HepG2 (cell line): Measurements from ENCODE around the gene PCSK6. TPM values are rescaled to one million over a fixed set of nuclear protein-coding genes. Genes with fewer than 3 reads are reported as not detected.

Source experiments
- ATAC-seq: fragments of 200-7000 bp; cut with Tn5 transposase; 3 replicates; pipeline ENCODE4 v1.9.1; 2020; ENCODE audit warnings: mild to moderate bottlenecking, moderate library complexity
- BruUV-seq: library from RNA; stranded (reverse); fragments of 400-500 nt; replicated peaks from 2 replicates; lab custom pipeline; 2021; lab: Mats Ljungman, UMichigan
- CTCF ChIA-PET: fragments of 300-600 bp; formaldehyde crosslinking; extraction: SDS; loops from one replicate; lab custom pipeline; 2021; ENCODE audit warnings: low total read pairs, inconsistent platforms, low intra/inter-chr PET ratio; lab: Yijun Ruan, JAX
- POLR2A ChIA-PET: fragments of 350-600 bp; sonication (Branson Sonifier 250); formaldehyde crosslinking; loops from one replicate; lab custom pipeline; 2020; ENCODE audit warnings: antibody characterized with exemption, inconsistent platforms; lab: Yijun Ruan, JAX
- DNase-seq: peaks from one replicate; pipeline ENCODE4 v3.0.0-alpha.2; 2015; ENCODE audit warnings: low spot score
- FAIRE-seq: peaks from 3 replicates; lab custom pipeline; 2011; peaks lifted over from hg19 to GRCh38; lab: Jason Lieb, UNC
- H2AFZ ChIP-seq: one replicate; pipeline ENCODE4 v1.6.1; 2011; ENCODE audit warnings: low read length, inconsistent platforms
- H3K27ac ChIP-seq: fragments of 300-600 bp; 3 replicates; pipeline ENCODE4 v1.8.0; 2011; ENCODE audit warnings: mixed run types, mild to moderate bottlenecking, mixed read lengths, low read length, inconsistent platforms; ENCODE audit not compliant: insufficient read depth; ENCODE audit errors: extremely low read length
- H3K27me3 ChIP-seq, 2 experiments: fragments of 200-600 bp in 1 of 2; 2 replicates in 1 of 2; 3 replicates in 1 of 2; pipeline versions ENCODE4 v1.6.0 to v1.8.0; 2011; ENCODE audit warnings: low read length in 2 of 2, mild to moderate bottlenecking in 2 of 2, moderate library complexity in 2 of 2, inconsistent platforms in 1 of 2; ENCODE audit not compliant: insufficient read depth in 2 of 2, control insufficient read depth in 1 of 2
- H3K36me3 ChIP-seq, 2 experiments: fragments of 200-600 bp in 1 of 2; replicated peaks in 1 of 2; 2 replicates in 1 of 2; 3 replicates in 1 of 2; pipeline versions ENCODE4 v1.5.1 to v1.8.0; 2011; ENCODE audit warnings: low read length in 2 of 2, inconsistent platforms in 1 of 2; ENCODE audit not compliant: insufficient read depth in 2 of 2, control insufficient read depth in 1 of 2
- H3K4me1 ChIP-seq: 2 replicates; pipeline ENCODE4 v1.5.1; 2012; ENCODE audit warnings: low read length, inconsistent platforms; ENCODE audit not compliant: insufficient read depth
- H3K4me2 ChIP-seq: 2 replicates; pipeline ENCODE4 v1.6.0; 2011; ENCODE audit warnings: low read depth, low read length, inconsistent platforms
- H3K4me3 ChIP-seq, 3 experiments: fragments of 200-600 bp in 1 of 3; sonication (generic), shearing (Covaris generic) in 1 of 3; replicated peaks in 1 of 3; 2 replicates each; pipeline ENCODE4 v1.5.1; 2011 to 2016; ENCODE audit warnings: low read length in 3 of 3, inconsistent platforms in 2 of 3, low read depth in 2 of 3, mild to moderate bottlenecking in 2 of 3, control low read depth in 1 of 3, mixed read lengths in 1 of 3; ENCODE audit not compliant: insufficient read depth in 1 of 3
- H3K79me2 ChIP-seq: one replicate; pipeline ENCODE4 v1.6.1; 2011; ENCODE audit warnings: low read length, inconsistent platforms; ENCODE audit not compliant: insufficient read depth
- H3K9ac ChIP-seq: 2 replicates; pipeline ENCODE4 v1.6.0; 2011; ENCODE audit warnings: mild to moderate bottlenecking, low read depth, low read length, inconsistent platforms; ENCODE audit not compliant: insufficient read depth
- H3K9me3 ChIP-seq: 2 replicates; pipeline ENCODE4 v1.5.1; 2012; ENCODE audit warnings: mild to moderate bottlenecking, low read length
- H4K20me1 ChIP-seq: 2 replicates; pipeline ENCODE4 v1.6.0; 2011; ENCODE audit warnings: inconsistent platforms, mild to moderate bottlenecking, low read length, moderate library complexity; ENCODE audit not compliant: insufficient read depth
- ARNT2 ChIP-seq: sonication (generic); formaldehyde crosslinking; IDR thresholded peaks from 2 replicates; pipeline ENCODE4 v1.8.0; 2022; ENCODE audit warnings: mild to moderate bottlenecking, low read depth, missing genetic modification reagents, moderate library complexity
- ATRX ChIP-seq: sonication (generic); formaldehyde crosslinking; IDR thresholded peaks from 2 replicates; pipeline ENCODE4 v1.4.0; 2020; ENCODE audit warnings: missing genetic modification reagents, borderline replicate concordance
- KLF6 ChIP-seq: IDR thresholded peaks from 2 replicates; pipeline ENCODE4 v1.8.0; 2016; ENCODE audit warnings: missing biosample characterization, missing genetic modification reagents
- NRL ChIP-seq: sonication (generic); formaldehyde crosslinking; IDR thresholded peaks from 2 replicates; pipeline ENCODE4 v1.5.0; 2020; ENCODE audit warnings: missing genetic modification reagents, mild to moderate bottlenecking, moderate library complexity, borderline replicate concordance
- POGZ ChIP-seq: sonication (generic); formaldehyde crosslinking; IDR thresholded peaks from 2 replicates; pipeline ENCODE4 v1.4.0; 2020; ENCODE audit warnings: mild to moderate bottlenecking, missing genetic modification reagents
- RNF219 ChIP-seq: sonication (generic); formaldehyde crosslinking; IDR thresholded peaks from 2 replicates; pipeline ENCODE4 v1.5.0; 2020; ENCODE audit warnings: mild to moderate bottlenecking, missing genetic modification reagents
- ZBTB1 ChIP-seq: sonication (generic); formaldehyde crosslinking; IDR thresholded peaks from 2 replicates; pipeline ENCODE4 v1.4.0; 2020; ENCODE audit warnings: missing genetic modification reagents, borderline replicate concordance
- ZBTB37 ChIP-seq: sonication (generic); formaldehyde crosslinking; IDR thresholded peaks from 2 replicates; pipeline ENCODE4 v1.4.0; 2020; ENCODE audit warnings: mild to moderate bottlenecking, missing genetic modification reagents
- ZNF136 ChIP-seq: sonication (generic); formaldehyde crosslinking; IDR thresholded peaks from 2 replicates; pipeline ENCODE4 v1.8.1; 2022; ENCODE audit warnings: low read depth, mild to moderate bottlenecking, moderate library complexity, missing genetic modification reagents
- ZNF264 ChIP-seq: sonication (generic); formaldehyde crosslinking; IDR thresholded peaks from 2 replicates; pipeline ENCODE4 v1.4.0; 2020; ENCODE audit warnings: missing genetic modification reagents
- ZNF33B ChIP-seq: sonication (generic); formaldehyde crosslinking; IDR thresholded peaks from 2 replicates; pipeline ENCODE4 v1.5.1; 2020; ENCODE audit warnings: mild to moderate bottlenecking, missing genetic modification reagents
- ZNF598 ChIP-seq: sonication (generic); formaldehyde crosslinking; IDR thresholded peaks from 2 replicates; pipeline ENCODE4 v1.5.1; 2020; ENCODE audit warnings: mild to moderate bottlenecking, missing genetic modification reagents, borderline replicate concordance
- WGBS: methylation state at CpG from one replicate; pipeline ENCODE4 v1.1.6; 2017; ENCODE audit warnings: low lambda C conversion rate; 5-methylcytosine and 5-hydroxymethylcytosine counted together
- in situ Hi-C: cut with HindIII; loops from 2 replicates; pipeline ENCODE4 v1.10.0; 2017; ENCODE audit warnings: low pct_unique_long_range_greater_than_20kb; ENCODE audit not compliant: extremely low pct_ligation_motif_present
- intact Hi-C: fragments of 100-400 bp; cut with micrococcal nuclease; formaldehyde crosslinking; loops from one replicate; pipeline ENCODE4 v1.10.0; 2022; ENCODE audit not compliant: unreplicated experiment
- polyA plus RNA-seq, 8 experiments: library from polyadenylated mRNA; depleted of rRNA in 3 of 8; stranded (reverse) in 7 of 8; unstranded in 1 of 8; fragments of >200 nt; fragmentation: Illumina TruSeq in 4 of 8; extraction: Trizol in 4 of 8; gene quantifications; 2 replicates each; pipeline versions ENCODE4 v1.2.1 to v1.2.3, GENCODE V29; 2011 to 2016; ENCODE audit warnings: low read depth in 4 of 8, missing spikeins in 1 of 8, mixed read lengths in 1 of 8; ENCODE audit not compliant: insufficient read depth in 1 of 8
- total RNA-seq, 5 experiments: library from RNA; depleted of rRNA; stranded (reverse); fragments of >200 nt; fragmentation: Illumina TruSeq; extraction: Trizol; gene quantifications; 2 replicates each; pipeline ENCODE4 v1.2.3, GENCODE V29; 2016; ENCODE audit warnings: low read depth in 1 of 5
- TF ChIP-seq, protein P1 (sequence below): sonication (generic); formaldehyde crosslinking; IDR thresholded peaks from 2 replicates; pipeline ENCODE4 v1.4.0; 2020; ENCODE audit warnings: missing genetic modification reagents, mild to moderate bottlenecking, borderline replicate concordance

The PCSK6 gene
- total and polyA plus RNA-seq, 2 of the 13 experiments (the other 11 are each of a cell fraction or from before 2014, with no cell fraction given), result 56.5 to 155 TPM

- no peak for DNase-seq
- Histone ChIP-seq H3K9ac (no peak overlapping the region), H3K36me3 (peaks cover 25 to 59% of the 10 kb centered on the region in 2 experiments), H2AFZ (no peak overlapping the region), H3K27me3 (no peaks in the 10 kb centered on the region), H3K9me3 (no peaks in the 10 kb centered on the region), H3K4me3 (no peak overlapping the region), H3K79me2 (no peaks in the 10 kb centered on the region), H3K4me1 (no peaks in the 10 kb centered on the region), H3K4me2 (no peak overlapping the region), H3K27ac (no peak overlapping the region), H4K20me1 (no peaks in the 10 kb centered on the region)
- ChIA-PET POLR2A (no interaction called here), CTCF (no interaction called here)
- in situ Hi-C loops (no loop called here), intact Hi-C loops (no loop called here)
- BruUV-seq, result no TSS peak
- 91% methylated on average over 5 of the region's 5 CpGs for WGBS
- no peak for ATAC-seq
- no peak for FAIRE-seq
- TF ChIP-seq ZNF598 (CRISPR knock-in tag), result no peak
- no peak for TF ChIP-seq ZBTB37 (CRISPR knock-in tag)
- TF ChIP-seq KLF6 (CRISPR knock-in tag), result no peak
- no peak for TF ChIP-seq RNF219
- TF ChIP-seq ZNF264 (CRISPR knock-in tag), result no peak
- no peak for TF ChIP-seq ZNF33B (CRISPR knock-in tag)
- TF ChIP-seq ZBTB1 (CRISPR knock-in tag), result no peak
- TF ChIP-seq ARNT2 (CRISPR knock-in tag), result no peak
- TF ChIP-seq, protein P1, sequence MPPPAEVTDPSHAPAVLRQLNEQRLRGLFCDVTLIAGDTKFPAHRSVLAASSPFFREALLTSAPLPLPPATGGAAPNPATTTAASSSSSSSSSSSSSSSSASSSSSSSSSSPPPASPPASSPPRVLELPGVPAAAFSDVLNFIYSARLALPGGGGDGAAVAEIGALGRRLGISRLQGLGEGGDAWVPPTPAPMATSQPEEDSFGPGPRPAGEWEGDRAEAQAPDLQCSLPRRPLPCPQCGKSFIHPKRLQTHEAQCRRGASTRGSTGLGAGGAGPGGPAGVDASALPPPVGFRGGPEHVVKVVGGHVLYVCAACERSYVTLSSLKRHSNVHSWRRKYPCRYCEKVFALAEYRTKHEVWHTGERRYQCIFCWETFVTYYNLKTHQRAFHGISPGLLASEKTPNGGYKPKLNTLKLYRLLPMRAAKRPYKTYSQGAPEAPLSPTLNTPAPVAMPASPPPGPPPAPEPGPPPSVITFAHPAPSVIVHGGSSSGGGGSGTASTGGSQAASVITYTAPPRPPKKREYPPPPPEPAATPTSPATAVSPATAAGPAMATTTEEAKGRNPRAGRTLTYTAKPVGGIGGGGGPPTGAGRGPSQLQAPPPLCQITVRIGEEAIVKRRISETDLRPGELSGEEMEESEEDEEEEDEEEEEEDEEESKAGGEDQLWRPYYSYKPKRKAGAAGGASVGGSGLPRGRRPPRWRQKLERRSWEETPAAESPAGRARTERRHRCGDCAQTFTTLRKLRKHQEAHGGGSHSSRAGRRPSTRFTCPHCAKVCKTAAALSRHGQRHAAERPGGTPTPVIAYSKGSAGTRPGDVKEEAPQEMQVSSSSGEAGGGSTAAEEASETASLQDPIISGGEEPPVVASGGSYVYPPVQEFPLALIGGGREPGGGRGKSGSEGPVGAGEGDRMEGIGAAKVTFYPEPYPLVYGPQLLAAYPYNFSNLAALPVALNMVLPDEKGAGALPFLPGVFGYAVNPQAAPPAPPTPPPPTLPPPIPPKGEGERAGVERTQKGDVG, result no peak
- TF ChIP-seq ZNF136 (CRISPR knock-in tag), result no peak
- no peak for TF ChIP-seq ATRX
- no peak for TF ChIP-seq NRL (CRISPR knock-in tag)
- no peak for TF ChIP-seq POGZ
These were observed 173.0 kb downstream of the PCSK6 start for GRCh38 chr15:101316529-101316928.
